PFSK-1 (cell line): ENCODE measurements around the gene HPRT1.

ENCODE experiments used
- FOXP2 ChIP-seq: optimal IDR thresholded peaks from 2 replicates; pipeline ENCODE3; 2011; ENCODE audit warnings: borderline replicate concordance, control low read depth, inconsistent platforms; ENCODE audit not compliant: insufficient read depth; ENCODE audit errors: extremely low read length, extremely low read depth
- POLR2AphosphoS5 ChIP-seq: IDR thresholded peaks from 2 replicates; pipeline ENCODE4 v1.6.1; 2012; ENCODE audit warnings: low read depth, mild to moderate bottlenecking, control low read depth, low read length, moderate library complexity
- REST ChIP-seq, 2 experiments: IDR thresholded peaks; 2 replicates each; pipeline versions ENCODE4 v1.6.1 to v1.8.0; 2011 to 2012; ENCODE audit warnings: low read depth in 2 of 2, low read length in 2 of 2, control low read depth in 1 of 2, inconsistent platforms in 1 of 2, mild to moderate bottlenecking in 1 of 2, moderate library complexity in 1 of 2; ENCODE audit not compliant: insufficient read depth in 1 of 2
- SIN3A ChIP-seq: IDR thresholded peaks from 2 replicates; pipeline ENCODE4 v1.6.1; 2012; ENCODE audit warnings: mild to moderate bottlenecking, low read length, moderate library complexity, borderline replicate concordance; ENCODE audit not compliant: insufficient read depth
- TAF1 ChIP-seq: IDR thresholded peaks from 2 replicates; pipeline ENCODE4 v1.6.1; 2012; ENCODE audit warnings: low read length, control low read depth, borderline replicate concordance; ENCODE audit not compliant: insufficient read depth

The HPRT1 gene

GRCh38 chrX:134459683-134460004 lies 321 bp upstream of the HPRT1 start:
- no peak for TF ChIP-seq FOXP2
- TF ChIP-seq REST (IDR thresholded peaks at IDR 0.05; ENCODE audit: insufficient read depth in 1 of 2, low read depth in 2 of 2, low read length in 2 of 2), result no peak
- no peak for TF ChIP-seq TAF1
- TF ChIP-seq POLR2AphosphoS5, result no peak
- no peak for TF ChIP-seq SIN3A

- TF ChIP-seq FOXP2 (no peak), SIN3A (no peak), REST (IDR thresholded peaks at IDR 0.05; ENCODE audit: insufficient read depth in 1 of 2, low read depth in 2 of 2, low read length in 2 of 2) (no peak), POLR2AphosphoS5 (no peak), TAF1 (no peak)
Observed at GRCh38 chrX:134460862-134461220, 876 bp downstream of the HPRT1 start.

DNA sequence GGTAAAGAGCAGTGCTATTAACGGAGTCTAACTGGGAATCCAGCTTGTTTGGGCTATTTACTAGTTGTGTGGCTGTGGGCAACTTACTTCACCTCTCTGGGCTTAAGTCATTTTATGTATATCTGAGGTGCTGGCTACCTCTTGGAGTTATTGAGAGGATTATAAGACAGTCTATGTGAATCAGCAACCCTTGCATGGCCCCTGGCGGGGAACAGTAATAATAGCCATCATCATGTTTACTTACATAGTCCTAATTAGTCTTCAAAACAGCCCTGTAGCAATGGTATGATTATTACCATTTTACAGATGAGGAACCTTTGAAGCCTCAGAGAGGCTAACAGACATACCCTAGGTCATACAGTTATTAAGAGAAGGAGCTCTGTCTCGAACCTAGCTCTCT lies 1.5 kb downstream of the HPRT1 start:
- TF ChIP-seq POLR2AphosphoS5 (no peak), REST (IDR thresholded peaks at IDR 0.05; ENCODE audit: insufficient read depth in 1 of 2, low read depth in 2 of 2, low read length in 2 of 2) (no peak), FOXP2 (no peak), TAF1 (no peak), SIN3A (no peak)

- TF ChIP-seq SIN3A (no peak), TAF1 (no peak), REST (IDR thresholded peaks at IDR 0.05; ENCODE audit: insufficient read depth in 1 of 2, low read depth in 2 of 2, low read length in 2 of 2) (no peak), FOXP2 (no peak), POLR2AphosphoS5 (no peak)
Observed at GRCh38 chrX:134462927-134463326, 3.0 kb downstream of the HPRT1 start.

DNA sequence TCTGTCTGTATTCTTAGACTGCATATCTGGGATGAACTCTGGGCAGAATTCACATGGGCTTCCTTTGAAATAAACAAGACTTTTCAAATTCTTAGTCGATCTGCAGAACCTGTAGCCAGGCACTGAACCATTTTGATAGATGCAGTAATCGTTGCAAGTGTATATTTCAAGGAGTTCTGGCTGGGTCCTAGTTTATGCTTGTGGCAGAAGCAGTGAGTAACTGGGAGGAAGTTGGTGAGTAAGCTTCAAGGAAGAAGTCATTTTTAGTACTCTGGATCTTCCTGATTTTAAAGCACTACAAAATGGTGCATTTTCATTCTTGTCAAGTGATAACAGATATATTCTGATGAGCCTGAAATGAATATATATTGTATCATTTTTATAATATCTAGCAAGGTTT lies 9.5 kb downstream of the HPRT1 start:
- no peak for TF ChIP-seq SIN3A
- no peak for TF ChIP-seq REST (IDR thresholded peaks at IDR 0.05; ENCODE audit: insufficient read depth in 1 of 2, low read depth in 2 of 2, low read length in 2 of 2)
- no peak for TF ChIP-seq POLR2AphosphoS5
- TF ChIP-seq FOXP2, result no peak
- TF ChIP-seq TAF1, result no peak
